WTC11 (cell line): ENCODE results near the gene RASIP1. TPM values are rescaled to one million over a fixed set of nuclear protein-coding genes. Genes with fewer than 3 reads are reported as not detected.
A peak's percentile ranks its signal among the peaks of the same experiment; 100 is the strongest.

Experiments
- ATAC-seq: fragments of 200-7000 bp; cut with Tn5 transposase; 2 replicates; pipeline ENCODE4 v1.10.0; 2021; ENCODE audit warnings: mild to moderate bottlenecking, moderate library complexity
- CTCF ChIA-PET: fragments of 300-600 bp; sonication (Branson Sonifier 250); formaldehyde crosslinking; loops from one replicate; lab custom pipeline; 2021; ENCODE audit warnings: antibody characterized with exemption; lab: Charles Lee
- POLR2A ChIA-PET: fragments of 350-600 bp; sonication (Branson Sonifier 250); formaldehyde crosslinking; loops from one replicate; lab custom pipeline; 2021; ENCODE audit warnings: antibody characterized with exemption; lab: Charles Lee
- DNase-seq: peaks from one replicate; pipeline ENCODE4 v3.0.0; 2021; ENCODE audit warnings: low spot score
- H3K27ac Mint-ChIP-seq: 2 replicates; pipeline ENCODE4 v1.8.0; 2021; ENCODE audit warnings: mixed read lengths
- H3K27me3 Mint-ChIP-seq: 2 replicates; pipeline ENCODE4 v1.8.0; 2021; ENCODE audit warnings: low read depth, mild to moderate bottlenecking, moderate library complexity, mixed read lengths
- H3K36me3 Mint-ChIP-seq: 2 replicates; pipeline ENCODE4 v1.8.0; 2021; ENCODE audit warnings: mixed read lengths
- H3K4me1 Mint-ChIP-seq: 2 replicates; pipeline ENCODE4 v1.8.0; 2022; ENCODE audit warnings: mixed read lengths
- H3K4me3 Mint-ChIP-seq: 2 replicates; pipeline ENCODE4 v1.8.0; 2021; ENCODE audit warnings: mild to moderate bottlenecking, moderate library complexity, mixed read lengths
- H3K9me3 Mint-ChIP-seq: 2 replicates; pipeline ENCODE4 v1.8.0; 2021; ENCODE audit warnings: mixed read lengths
- AR ChIP-seq: fragments of 250-450 bp; sonication (Bioruptor Pico); IDR thresholded peaks from 2 replicates; pipeline ENCODE4 v1.9.0; 2021; ENCODE audit warnings: mild to moderate bottlenecking
- ATF3 ChIP-seq: sonication (generic); formaldehyde crosslinking; conservative IDR thresholded peaks from 2 replicates; pipeline ENCODE4 v1.8.1; 2022; ENCODE audit warnings: mild to moderate bottlenecking, missing genetic modification reagents
- E2F5 ChIP-seq: sonication (generic); formaldehyde crosslinking; IDR thresholded peaks from 2 replicates; pipeline ENCODE4 v1.8.1; 2022; ENCODE audit warnings: mild to moderate bottlenecking, moderate library complexity, missing genetic modification reagents
- ETV6 ChIP-seq: sonication (generic); formaldehyde crosslinking; IDR thresholded peaks from 2 replicates; pipeline ENCODE4 v1.8.1; 2022; ENCODE audit warnings: mild to moderate bottlenecking, missing genetic modification reagents
- HMGA2 ChIP-seq: fragments of 250-450 bp; sonication (Bioruptor Pico); IDR thresholded peaks from 2 replicates; pipeline ENCODE4 v1.4.0; 2021; ENCODE audit warnings: mild to moderate bottlenecking, moderate library complexity
- IRF1 ChIP-seq: sonication (generic); formaldehyde crosslinking; IDR thresholded peaks from 2 replicates; pipeline ENCODE4 v1.8.0; 2023; ENCODE audit warnings: missing genetic modification reagents
- JUN ChIP-seq: sonication (generic); formaldehyde crosslinking; IDR thresholded peaks from 2 replicates; pipeline ENCODE4 v1.8.0; 2023; ENCODE audit warnings: mild to moderate bottlenecking, missing genetic modification reagents
- MYBL2 ChIP-seq: sonication (generic); formaldehyde crosslinking; IDR thresholded peaks from 2 replicates; pipeline ENCODE4 v1.8.1; 2023; ENCODE audit warnings: mild to moderate bottlenecking, moderate library complexity, missing genetic modification reagents
- NR3C1 ChIP-seq: sonication (generic); formaldehyde crosslinking; conservative IDR thresholded peaks from 2 replicates; pipeline ENCODE4 v1.8.1; 2023; ENCODE audit warnings: low read depth, mild to moderate bottlenecking, missing genetic modification reagents
- PRDM15 ChIP-seq: sonication (generic); formaldehyde crosslinking; IDR thresholded peaks from 2 replicates; pipeline ENCODE4 v1.8.0; 2022; ENCODE audit warnings: missing genetic modification reagents
- PREB ChIP-seq: sonication (generic); formaldehyde crosslinking; IDR thresholded peaks from 2 replicates; pipeline ENCODE4 v1.8.1; 2022; ENCODE audit warnings: mild to moderate bottlenecking, missing genetic modification reagents, moderate library complexity, borderline replicate concordance
- STAT6 ChIP-seq: sonication (generic); formaldehyde crosslinking; conservative IDR thresholded peaks from 2 replicates; pipeline ENCODE4 v1.8.1; 2023; ENCODE audit warnings: mild to moderate bottlenecking, low read depth, missing genetic modification reagents, moderate library complexity
- TEAD1 ChIP-seq: sonication (generic); formaldehyde crosslinking; IDR thresholded peaks from 2 replicates; pipeline ENCODE4 v1.8.0; 2022; ENCODE audit warnings: mild to moderate bottlenecking, missing genetic modification reagents
- ZNF219 ChIP-seq: sonication (generic); formaldehyde crosslinking; IDR thresholded peaks from 2 replicates; pipeline ENCODE4 v1.8.0; 2023; ENCODE audit warnings: missing genetic modification reagents, mild to moderate bottlenecking, borderline replicate concordance
- ZNF263 ChIP-seq: sonication (generic); formaldehyde crosslinking; IDR thresholded peaks from 2 replicates; pipeline ENCODE4 v1.8.1; 2022; ENCODE audit warnings: low read depth, mild to moderate bottlenecking, moderate library complexity, missing genetic modification reagents
- ZNF396 ChIP-seq: fragments of 250-450 bp; sonication (Bioruptor Pico); IDR thresholded peaks from 2 replicates; pipeline ENCODE4 v1.8.0; 2021; ENCODE audit warnings: mild to moderate bottlenecking, moderate library complexity, borderline replicate concordance
- ZNF425 ChIP-seq: fragments of 250-450 bp; sonication (Bioruptor Pico); conservative IDR thresholded peaks from 2 replicates; pipeline ENCODE4 v1.9.0; 2021; ENCODE audit warnings: mild to moderate bottlenecking
- ZSCAN18 ChIP-seq: fragments of 250-450 bp; sonication (Bioruptor Pico); IDR thresholded peaks from 2 replicates; pipeline ENCODE4 v2.1.2; 2022; ENCODE audit warnings: mild to moderate bottlenecking, moderate library complexity
- total RNA-seq: library from RNA; stranded (reverse); gene quantifications from 3 replicates; pipeline ENCODE4 v1.2.3, GENCODE V29; 2021

The RASIP1 gene
- total RNA-seq, 1 experiment from 2014 or later, result 4.4 TPM

- peaks cover 46% of the 10 kb centered on the region for H3K4me1 Mint-ChIP-seq
- ChIA-PET CTCF (interaction anchor here (0.6 to 5.7 kb wide), 4 partner anchors 28 to 486 kb away, joined by 3 to 49 read pairs (median 4); partner anchors contain the start of gene CA11), POLR2A (no interaction called here)
- peak overlapping the region; percentile 54; the same call in 1 of the 2 replicates for H3K4me3 Mint-ChIP-seq
- DNase-seq (no peak), ATAC-seq (no peak)
- H3K36me3 Mint-ChIP-seq, result no peaks in the 10 kb centered on the region
- TF ChIP-seq E2F5 (CRISPR knock-in tag) (no peak), ETV6 (CRISPR knock-in tag) (no peak), MYBL2 (CRISPR knock-in tag) (no peak), STAT6 (CRISPR knock-in tag) (no peak), TEAD1 (CRISPR knock-in tag) (no peak), HMGA2 (CRISPR knock-in tag) (no peak), PRDM15 (CRISPR knock-in tag) (no peak), ATF3 (CRISPR knock-in tag) (no peak), ZNF425 (no peak), ZNF263 (no peak), ZNF396 (CRISPR knock-in tag) (no peak), AR (no peak), ZNF219 (CRISPR knock-in tag) (no peak), JUN (no peak), PREB (no peak), IRF1 (CRISPR knock-in tag) (no peak), NR3C1 (CRISPR knock-in tag) (no peak), ZSCAN18 (CRISPR knock-in tag) (no peak)
- 0 out of 2 replicates have a peak overlapping the region, but pooled peaks have one; percentile 53 for H3K27ac Mint-ChIP-seq
- no peaks in the 10 kb centered on the region for H3K9me3 Mint-ChIP-seq
- peaks cover 43% of the 10 kb centered on the region for H3K27me3 Mint-ChIP-seq
Measured at GRCh38 chr19:48742096-48742495, 1.7 kb upstream of the RASIP1 start.
